GM12878 (cell line): ENCODE results near the gene ACOT12. TPM values are rescaled to one million over a fixed set of nuclear protein-coding genes. Genes with fewer than 3 reads are reported as not detected.

Source experiments
- ATAC-seq: fragments of 200-7000 bp; cut with Tn5 transposase; 3 replicates; pipeline ENCODE4 v1.9.1; 2020; ENCODE audit warnings: mild to moderate bottlenecking, moderate library complexity
- Bru-seq: library from RNA; stranded (reverse); fragments of 400-500 nt; gene quantifications from one replicate; lab custom pipeline; 2021; lab: Mats Ljungman, UMichigan
- BruChase-seq, 2 experiments: library from RNA; stranded (reverse); fragments of 400-500 nt; gene quantifications; one replicate each; lab custom pipeline; 2021; lab: Mats Ljungman, UMichigan
- BruUV-seq: library from RNA; stranded (reverse); fragments of 400-500 nt; replicated peaks from 2 replicates; lab custom pipeline; 2021; lab: Mats Ljungman, UMichigan
- CTCF ChIA-PET: fragments of 300-600 bp; sonication (Branson Sonifier 250); formaldehyde crosslinking; extraction: SDS; loops from one replicate; lab custom pipeline; 2021; ENCODE audit warnings: inconsistent platforms; lab: Yijun Ruan, JAX
- POLR2A ChIA-PET: fragments of 350-600 bp; formaldehyde crosslinking; extraction: SDS; loops from one replicate; lab custom pipeline; 2021; ENCODE audit warnings: inconsistent platforms; lab: Charles Lee
- RAD21 ChIA-PET: fragments of 300-600 bp; sonication (Branson Sonifier 250); formaldehyde crosslinking; loops from one replicate; lab custom pipeline; 2023; ENCODE audit warnings: antibody characterized with exemption; ENCODE audit not compliant: unreplicated experiment; lab: Charles Lee
- SMC1A ChIA-PET: fragments of 300-600 bp; sonication (Branson Sonifier 250); formaldehyde crosslinking; loops from one replicate; lab custom pipeline; 2023; ENCODE audit not compliant: unreplicated experiment, uncharacterized antibody; lab: Charles Lee
- DNase-seq: peaks from one replicate; pipeline ENCODE4 v3.0.0-alpha.2; 2011; ENCODE audit warnings: low read depth, low spot score
- FAIRE-seq: peaks from 3 replicates; lab custom pipeline; 2011; peaks lifted over from hg19 to GRCh38; lab: Jason Lieb, UNC
- H2AFZ ChIP-seq: 2 replicates; pipeline ENCODE4 v1.6.0; 2011; ENCODE audit warnings: low read depth, low read length, control low read depth; ENCODE audit not compliant: control insufficient read depth
- H3K27ac ChIP-seq: 2 replicates; pipeline ENCODE4 v1.5.1; 2011; ENCODE audit warnings: control low read depth; ENCODE audit not compliant: control insufficient read depth, insufficient read depth
- H3K27me3 ChIP-seq, 2 experiments: replicated peaks in 1 of 2; 2 replicates each; pipeline versions ENCODE4 v1.6.0 to v1.6.1; 2011; ENCODE audit warnings: low read length in 1 of 2; ENCODE audit not compliant: control insufficient read depth in 2 of 2, insufficient read depth in 2 of 2
- H3K36me3 ChIP-seq, 2 experiments: 2 replicates each; pipeline ENCODE4 v1.5.1; 2011; ENCODE audit warnings: low read length in 1 of 2; ENCODE audit not compliant: control insufficient read depth in 2 of 2, insufficient read depth in 2 of 2
- H3K4me1 ChIP-seq: 2 replicates; pipeline ENCODE4 v1.6.1; 2011; ENCODE audit warnings: mild to moderate bottlenecking, low read length, moderate library complexity, mixed read lengths; ENCODE audit not compliant: control insufficient read depth, insufficient read depth
- H3K4me2 ChIP-seq: 2 replicates; pipeline ENCODE4 v1.6.0; 2011; ENCODE audit warnings: control low read depth; ENCODE audit not compliant: control insufficient read depth, insufficient read depth
- H3K4me3 ChIP-seq: fragments of 200-600 bp; sonication (generic); 2 replicates; pipeline ENCODE4 v1.5.1; 2016
- H3K79me2 ChIP-seq: 2 replicates; pipeline ENCODE4 v1.6.0; 2011; ENCODE audit warnings: low read length; ENCODE audit not compliant: control insufficient read depth, insufficient read depth
- H3K9ac ChIP-seq: 2 replicates; pipeline ENCODE4 v1.8.0; 2011; ENCODE audit warnings: low read length, control low read depth, mixed read lengths; ENCODE audit not compliant: control insufficient read depth, insufficient read depth
- H3K9me3 ChIP-seq: replicated peaks from 3 replicates; pipeline ENCODE4 v1.5.1; 2011; ENCODE audit warnings: mild to moderate bottlenecking, low read length; ENCODE audit not compliant: control insufficient read depth, insufficient read depth
- H4K20me1 ChIP-seq: 2 replicates; pipeline ENCODE4 v1.6.0; 2011; ENCODE audit not compliant: control insufficient read depth, insufficient read depth
- CEBPZ ChIP-seq: fragments of 150-350 bp; IDR thresholded peaks from 2 replicates; pipeline ENCODE4 v1.6.1; 2016; ENCODE audit warnings: low read depth, low read length
- EZH2 ChIP-seq: IDR thresholded peaks from 2 replicates; pipeline ENCODE4 v1.6.1; 2012; ENCODE audit warnings: low read depth, mild to moderate bottlenecking, control low read depth, inconsistent platforms, low read length, borderline replicate concordance; ENCODE audit not compliant: control insufficient read depth
- FOXK2 ChIP-seq: fragments of 450-650 bp; IDR thresholded peaks from 2 replicates; pipeline ENCODE4 v1.6.1; 2017; ENCODE audit warnings: mild to moderate bottlenecking, moderate library complexity
- KLF5 ChIP-seq: fragments of 450-650 bp; IDR thresholded peaks from 2 replicates; pipeline ENCODE4 v1.6.1; 2014; ENCODE audit warnings: mild to moderate bottlenecking; ENCODE audit not compliant: partially characterized antibody
- MEF2B ChIP-seq: fragments of 450-650 bp; IDR thresholded peaks from 2 replicates; pipeline ENCODE4 v1.6.1; 2018; ENCODE audit warnings: mild to moderate bottlenecking, moderate library complexity; ENCODE audit not compliant: partially characterized antibody, poor library complexity, severe bottlenecking
- NBN ChIP-seq: fragments of 450-650 bp; IDR thresholded peaks from 2 replicates; pipeline ENCODE4 v1.6.1; 2016
- REST ChIP-seq: IDR thresholded peaks from 2 replicates; pipeline ENCODE4 v1.6.1; 2012; ENCODE audit warnings: mild to moderate bottlenecking, low read depth, low read length
- SKIL ChIP-seq: fragments of 450-650 bp; IDR thresholded peaks from 2 replicates; pipeline ENCODE4 v1.6.1; 2017; ENCODE audit warnings: mild to moderate bottlenecking, low read depth, inconsistent platforms; ENCODE audit not compliant: poor library complexity, severe bottlenecking
- WGBS: methylation state at CpG from one replicate; pipeline ENCODE4 v1.1.6; 2016; ENCODE audit warnings: low lambda C conversion rate; ENCODE audit not compliant: insufficient replicate concordance, insufficient coverage; ENCODE audit errors: missing lambda C conversion rate; 5-methylcytosine and 5-hydroxymethylcytosine counted together
- in situ Hi-C: fragments of 300-500 bp; cut with MboI; formaldehyde crosslinking; loops from 9 replicates; pipeline ENCODE4 v1.14.3; 2018; ENCODE audit warnings: mixed read lengths
- intact Hi-C: fragments of 100-400 bp; cut with micrococcal nuclease; formaldehyde crosslinking; loops from one replicate; pipeline ENCODE4 v1.14.2; 2022; ENCODE audit not compliant: unreplicated experiment
- long read RNA-seq, 2 experiments: library from polyadenylated mRNA; unstranded; transcript quantifications; one replicate each; pipeline ENCODE4 v2.0.0, GENCODE V29; 2019 to 2020
- polyA minus RNA-seq, 3 experiments: library from RNA; depleted of rRNA, polyadenylated mRNA; stranded (reverse); fragments of >200 nt; gene quantifications; 2 replicates each; pipeline ENCODE4 v1.2.3, GENCODE V29; 2011
- polyA plus RNA-seq, 11 experiments: library from polyadenylated mRNA; depleted of rRNA in 4 of 11; unstranded in 6 of 11; stranded (reverse) in 5 of 11; fragments of >200 nt; fragmentation: Nextera tagmentation in 4 of 11; fragmentation: Illumina TruSeq in 1 of 11; extraction: Ambion mirVana in 4 of 11; extraction: Trizol in 1 of 11; gene quantifications; 1 replicate in 1 of 11; 2 replicates in 10 of 11; pipeline versions ENCODE4 v1.2.1 to v1.2.3, GENCODE V29; 2011 to 2016; ENCODE audit warnings: inconsistent platforms in 2 of 11, missing spikeins in 2 of 11, low read depth in 1 of 11
- total RNA-seq, 4 experiments: library from RNA; depleted of rRNA in 3 of 4; stranded (reverse); fragments of >200 nt in 3 of 4; fragmentation: Illumina TruSeq in 1 of 4; extraction: Trizol in 1 of 4; gene quantifications; 2 replicates each; pipeline versions ENCODE4 v1.2.1 to v1.2.3, GENCODE V29; 2013 to 2021

ACOT12 gene
- 1.1 and 1.2 TPM in 2 replicates for total RNA-seq (2013; cell fraction: nucleolus; rRNA removed)
- total RNA-seq (2014; rRNA removed) (not detected in 2 replicates), total RNA-seq (2014; rRNA removed; fragmentation: Illumina TruSeq; extraction: Trizol) (not detected in 2 replicates), total RNA-seq (2021) (not detected in 2 replicates), polyA plus RNA-seq (2011; rRNA removed) (0.08 and 0.43 TPM in 2 replicates), polyA plus RNA-seq (2014; fragmentation: Illumina TruSeq; extraction: Trizol) (not detected in 2 replicates), polyA plus RNA-seq (2014; fragmentation: Nextera tagmentation; extraction: Ambion mirVana) (not detected), polyA plus RNA-seq (2014; rRNA removed) (not detected in 2 replicates), polyA plus RNA-seq (2016; fragmentation: Nextera tagmentation; extraction: Ambion mirVana) (not detected), polyA minus RNA-seq (2011; rRNA and poly(A)+ RNA removed) (not detected in 2 replicates), Bru-seq, nascent RNA (percentile 39 among the genes with signal in this experiment), BruChase-seq, experiment 1, labeled RNA remaining after a 6-hour chase (percentile 55 among the genes with signal in this experiment), BruChase-seq, experiment 2, labeled RNA remaining after a 2-hour chase (percentile 55 among the genes with signal in this experiment)
- polyA plus RNA-seq (2011; ENCODE audit: low read depth), result not detected
- not detected in 2 replicates for polyA plus RNA-seq (2011; cell fraction: cytosol; rRNA removed)
- polyA plus RNA-seq (2011; cell fraction: nucleus; rRNA removed), result 0.41 and 0.81 TPM in 2 replicates
- not detected in 2 replicates for polyA plus RNA-seq (2012)
- not detected in 2 replicates for polyA minus RNA-seq (2011; cell fraction: cytosol; rRNA and poly(A)+ RNA removed)
- not detected in 2 replicates for polyA minus RNA-seq (2011; cell fraction: nucleus; rRNA and poly(A)+ RNA removed)
- long read RNA-seq, experiment 1, result 0 reads
- long read RNA-seq, experiment 2, partial matches to known transcripts, result 0 of 1 reads
- long read RNA-seq, experiment 2, other reads (novel, unspliced or antisense), result 1 of 1 reads

GRCh38 chr5:81393783-81394718, at the start of gene ACOT12:
ACOT12 (minus strand) TSS chr5:81394134; CDS start chr5:81394114, 20 bp downstream.
- peak within 1 kb of the TSS; percentile 44 for H3K4me2 ChIP-seq
- peak; percentile 19 for ATAC-seq
- no peak within 1 kb of the TSS for H3K4me3 ChIP-seq
- DNase-seq, result no peak
- no peak within 1 kb of the TSS for H3K9ac ChIP-seq
- no peak for FAIRE-seq
- ChIA-PET CTCF (no interaction called here), SMC1A (no interaction called here), POLR2A (no interaction called here), RAD21 (no interaction called here)
- H3K4me1 ChIP-seq, result no peaks in the 10 kb centered on the region
- TF ChIP-seq MEF2B (no peak), SKIL (no peak), REST (no peak), CEBPZ (no peak), KLF5 (no peak), EZH2 (no peak), NBN (no peak), FOXK2 (no peak)
- intact Hi-C loops (no loop called here), in situ Hi-C loops (no loop called here)
- WGBS, result 29% methylated on average over 51 of the region's 77 CpGs
- H3K79me2 ChIP-seq, result no peaks in the 10 kb centered on the region
- H4K20me1 ChIP-seq, result no peaks in the 10 kb centered on the region
- no peak within 1 kb of the TSS for H3K27ac ChIP-seq
- no peaks in the 10 kb centered on the region for H3K36me3 ChIP-seq
- H3K27me3 ChIP-seq, result peaks cover 2% of the 10 kb centered on the region in 2 experiments; a peak in 3 of 4 replicates
- no TSS peak for BruUV-seq
- no peaks in the 10 kb centered on the region; the same call in 2 of the 3 replicates for H3K9me3 ChIP-seq
- no peak within 1 kb of the TSS; the same call in 1 of the 2 replicates for H2AFZ ChIP-seq
